DOHH2 (cell line): ENCODE results near the gene STX7.

Experiments used
- EZH2phosphoT487 ChIP-seq: fragments of 200-600 bp; sonication (generic); IDR thresholded peaks from 2 replicates; pipeline ENCODE4 v1.6.1; 2017; ENCODE audit warnings: borderline replicate concordance, mild to moderate bottlenecking, antibody characterized with exemption, low read length, moderate library complexity, mixed read lengths
- TF ChIP-seq, protein P1 (sequence below): fragments of 200-600 bp; sonication (generic); IDR thresholded peaks from one replicate; pipeline ENCODE4 v1.5.1; 2014; ENCODE audit warnings: antibody characterized with exemption, mild to moderate bottlenecking, low read depth, low read length; ENCODE audit not compliant: poor library complexity, severe bottlenecking

DNA sequence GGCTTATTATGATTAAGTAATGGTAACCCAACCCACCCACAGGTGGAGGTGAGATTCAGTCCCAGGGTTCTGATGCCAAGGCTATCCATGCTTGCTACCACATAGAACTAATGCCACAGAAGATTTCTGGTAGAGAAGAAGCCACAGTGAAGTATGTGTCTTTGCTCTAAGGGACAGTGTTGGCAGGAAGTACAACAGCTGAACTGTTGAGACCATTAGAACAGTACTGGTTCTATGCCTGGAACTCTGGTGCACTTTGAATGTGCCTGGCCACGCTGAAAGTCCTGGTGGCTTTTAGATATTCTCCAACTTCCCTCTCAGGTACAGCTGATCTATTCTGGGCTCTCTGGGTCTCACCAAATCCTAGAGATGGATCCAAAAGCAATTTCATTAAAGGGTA lies 7.8 kb downstream of the STX7 start:
- TF ChIP-seq, protein P1, sequence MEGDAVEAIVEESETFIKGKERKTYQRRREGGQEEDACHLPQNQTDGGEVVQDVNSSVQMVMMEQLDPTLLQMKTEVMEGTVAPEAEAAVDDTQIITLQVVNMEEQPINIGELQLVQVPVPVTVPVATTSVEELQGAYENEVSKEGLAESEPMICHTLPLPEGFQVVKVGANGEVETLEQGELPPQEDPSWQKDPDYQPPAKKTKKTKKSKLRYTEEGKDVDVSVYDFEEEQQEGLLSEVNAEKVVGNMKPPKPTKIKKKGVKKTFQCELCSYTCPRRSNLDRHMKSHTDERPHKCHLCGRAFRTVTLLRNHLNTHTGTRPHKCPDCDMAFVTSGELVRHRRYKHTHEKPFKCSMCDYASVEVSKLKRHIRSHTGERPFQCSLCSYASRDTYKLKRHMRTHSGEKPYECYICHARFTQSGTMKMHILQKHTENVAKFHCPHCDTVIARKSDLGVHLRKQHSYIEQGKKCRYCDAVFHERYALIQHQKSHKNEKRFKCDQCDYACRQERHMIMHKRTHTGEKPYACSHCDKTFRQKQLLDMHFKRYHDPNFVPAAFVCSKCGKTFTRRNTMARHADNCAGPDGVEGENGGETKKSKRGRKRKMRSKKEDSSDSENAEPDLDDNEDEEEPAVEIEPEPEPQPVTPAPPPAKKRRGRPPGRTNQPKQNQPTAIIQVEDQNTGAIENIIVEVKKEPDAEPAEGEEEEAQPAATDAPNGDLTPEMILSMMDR = no peak
- TF ChIP-seq EZH2phosphoT487 = no peak
